Peyer's patch (tissue), 4 donors: ENCODE data around the gene NPAS2.

ENCODE experiments used
- CTCF ChIP-seq, 6 experiments: fragments of 450-650 bp in 4 of 6; fragments of 200-600 bp in 2 of 6; sonication (generic) in 1 of 6; IDR thresholded peaks; one replicate each; pipeline ENCODE4 v1.5.1; 2017 to 2019; ENCODE audit warnings: antibody characterized with exemption in 6 of 6, mild to moderate bottlenecking in 3 of 6, moderate library complexity in 1 of 6
- POLR2A ChIP-seq, 2 donors: fragments of 450-650 bp; IDR thresholded peaks; one replicate each; pipeline ENCODE4 v1.5.1; 2017; ENCODE audit warnings: antibody characterized with exemption in 2 of 2, mild to moderate bottlenecking in 2 of 2, moderate library complexity in 2 of 2

- TF ChIP-seq CTCF (IDR thresholded peaks at IDR 0.05) (no peak), POLR2A (IDR thresholded peaks at IDR 0.05) (no peak)
These were observed 119.5 kb downstream of the NPAS2 start for GRCh38 chr2:100939445-100939844.
